ENCODE results near the gene SLC23A2.

The SLC23A2 gene

DNA sequence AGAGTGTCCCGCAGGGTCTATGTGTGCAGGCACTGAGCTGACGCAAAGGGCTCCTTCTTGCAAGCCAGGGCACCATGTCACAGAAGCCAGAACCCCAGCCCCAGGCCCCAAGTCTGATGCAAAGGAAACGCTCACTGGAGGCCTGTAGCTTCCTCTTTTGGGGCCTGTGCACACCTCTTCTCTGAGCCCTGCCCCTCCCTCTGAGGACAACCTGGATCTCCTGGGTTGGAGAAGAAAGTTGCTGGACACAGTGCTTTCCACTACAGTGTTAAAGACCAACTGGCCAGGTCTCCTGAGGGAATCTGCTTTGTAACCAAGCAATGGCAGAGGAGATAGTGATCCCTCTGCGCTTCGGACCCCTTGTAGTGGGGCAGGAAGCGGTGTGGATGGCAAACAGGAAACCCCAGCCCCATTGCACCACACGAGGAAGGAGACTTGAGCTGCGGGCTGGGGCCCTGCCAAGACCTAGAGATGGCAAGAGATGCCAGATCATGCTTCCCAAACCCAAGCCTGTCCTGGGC is 189.6 kb downstream of the SLC23A2 start:
- DNase-seq = no peak

- no peak for DNase-seq
These were observed 190.1 kb downstream of the SLC23A2 start for GRCh38 chr20:4811257-4811656.

- DNase-seq = no peak
These were observed 190.8 kb downstream of the SLC23A2 start for GRCh38 chr20:4810426-4811019.

DNA sequence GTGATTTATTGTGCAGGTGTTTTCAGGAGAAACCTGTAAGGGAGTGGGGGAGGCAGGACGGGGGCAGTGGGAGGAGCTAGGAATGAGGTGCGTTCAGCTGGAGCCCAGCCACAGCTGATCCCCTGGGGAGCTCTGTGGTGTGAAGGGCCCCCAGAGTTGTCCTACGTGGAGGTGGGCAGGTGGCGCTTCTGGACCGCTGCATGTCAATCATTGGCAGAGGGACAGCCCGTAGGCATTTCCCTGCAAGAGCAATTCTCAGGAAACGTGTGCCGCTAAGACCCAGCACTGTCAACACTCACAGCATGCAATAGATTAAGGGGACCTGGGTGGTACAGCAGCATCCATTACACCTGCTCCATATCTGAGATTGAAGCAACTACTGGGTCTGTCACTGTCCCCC is 191.6 kb downstream of the SLC23A2 start:
- peak; percentile 8 for DNase-seq

DNA sequence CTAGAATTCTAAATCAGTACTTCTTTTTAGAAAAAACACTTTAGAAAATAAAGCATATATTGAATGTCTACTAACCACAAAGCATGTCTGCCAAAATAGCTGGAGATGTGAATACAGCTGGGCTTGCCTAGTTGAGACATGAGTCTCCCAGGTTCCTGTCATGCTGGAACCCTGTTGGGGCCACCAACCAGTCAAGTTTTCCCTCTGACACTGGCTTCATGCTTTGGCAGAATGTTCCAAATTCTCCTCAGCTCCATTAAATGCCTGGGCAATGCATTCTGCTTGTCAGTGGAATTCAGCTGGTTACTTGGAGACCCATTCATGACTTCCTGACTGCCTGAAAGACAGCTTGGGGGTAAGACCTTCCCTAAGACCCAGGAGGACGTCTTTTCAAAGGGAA is 192.4 kb downstream of the SLC23A2 start:
- DNase-seq = no peak

- no peak for DNase-seq
These were observed 195.5 kb downstream of the SLC23A2 start for GRCh38 chr20:4805663-4806449.

DNA sequence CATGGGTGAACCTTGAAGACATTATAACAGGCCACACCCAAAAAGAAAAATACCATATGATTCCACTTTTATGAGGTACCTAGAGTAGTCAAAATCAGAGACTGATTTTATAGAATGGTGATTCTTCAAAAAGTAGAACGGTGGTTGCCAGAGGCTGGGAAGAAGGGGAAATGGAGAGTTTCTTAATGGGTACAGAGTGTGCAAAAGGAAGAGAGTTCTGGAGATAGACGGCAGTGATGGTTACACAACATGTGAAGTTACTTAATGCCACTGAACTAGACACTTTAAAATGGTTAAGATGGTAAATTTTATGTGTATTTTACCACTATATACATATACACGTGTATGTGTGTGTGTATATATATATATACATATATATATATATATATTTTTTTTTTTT is 198.8 kb downstream of the SLC23A2 start:
- no peak for DNase-seq

All from eye (tissue), 1 donor.